ENCODE data around the gene CHRM1. TPM values are rescaled to one million over a fixed set of nuclear protein-coding genes. Genes with fewer than 3 reads are reported as not detected.

CHRM1 gene
- polyA plus RNA-seq, 2 of the 4 experiments (the other 2 are of a cell fraction), result not detected

DNA sequence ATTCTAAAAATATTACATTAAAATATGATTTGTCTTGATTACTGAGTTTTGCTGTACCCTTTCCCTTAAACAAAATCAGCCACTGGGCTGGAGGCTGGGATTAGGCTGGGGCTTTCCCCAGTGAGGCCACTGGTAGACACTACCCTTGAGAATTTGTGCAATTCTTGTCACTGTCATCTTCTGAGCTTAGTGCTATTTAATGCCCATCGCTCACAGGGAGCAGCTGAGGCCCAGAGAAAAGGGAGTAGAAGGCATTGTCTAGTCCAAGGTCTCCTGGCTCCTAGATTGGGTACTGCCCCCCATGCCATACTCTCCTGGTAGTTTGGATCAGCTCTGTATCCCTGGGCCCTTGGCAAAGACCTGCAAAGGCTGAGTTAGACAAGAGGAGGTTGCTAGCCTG lies 6.7 kb downstream of the CHRM1 start (continued):
- TF ChIP-seq REST (IDR thresholded peaks at IDR 0.05) (no peak), JUN (IDR thresholded peaks at IDR 0.05) (no peak), FOSB (CRISPR knock-in tag; IDR thresholded peaks at IDR 0.05) (no peak), EHMT2 (IDR thresholded peaks at IDR 0.05; ENCODE audit: low read depth) (no peak), RAD21 (conservative IDR thresholded peaks at IDR 0.05 in 1 of 2, IDR thresholded peaks at IDR 0.05 in 1 of 2) (no peak)

DNA sequence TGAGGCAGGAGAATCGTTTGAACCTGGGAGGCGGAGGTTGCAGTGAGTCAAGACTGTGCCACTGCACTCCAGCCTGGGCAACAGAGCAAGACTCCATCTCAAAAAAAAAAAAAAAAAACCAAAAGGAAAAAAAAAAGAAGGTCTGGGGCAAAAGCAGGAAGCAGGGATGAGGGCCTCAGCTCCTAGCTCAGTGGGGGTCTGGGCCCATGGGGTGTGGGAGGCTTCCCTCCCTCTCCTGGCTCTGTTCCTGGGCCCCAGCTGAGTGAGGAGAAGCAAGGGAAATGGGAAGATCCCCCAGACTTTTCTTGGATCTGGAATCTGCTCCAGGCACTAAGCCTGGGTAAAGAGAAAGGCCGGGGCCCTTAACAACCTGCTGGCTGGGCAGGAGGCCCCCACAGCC lies 8.9 kb downstream of the CHRM1 start:
- no peak for ATAC-seq
- no peaks in the 10 kb centered on the region for H3K4me1 ChIP-seq
- POLR2A ChIA-PET, result no interaction called here
- WGBS (ENCODE audit: missing lambda C conversion rate), result 63% methylated on average over 3 of the region's 3 CpGs
- CTCF ChIA-PET, result interaction anchor here (1.7 to 21.0 kb wide), 3 partner anchors 7 to 109 kb away, joined by 3 to 461 read pairs (median 174); partner anchors contain the start of gene CHRM1
- H3K27ac ChIP-seq, result no peak overlapping the region
- no peak for FAIRE-seq
- no peak for DNase-seq (ENCODE audit: low read depth in 1 of 2, low spot score in 1 of 2)
- no peak overlapping the region for H3K4me2 ChIP-seq
- TF ChIP-seq ZNF302 (CRISPR knock-in tag; IDR thresholded peaks at IDR 0.05), result no peak
- no peak for TF ChIP-seq PBX3 (IDR thresholded peaks at IDR 0.05)
- no peak for TF ChIP-seq PHF8 (IDR thresholded peaks at IDR 0.05; ENCODE audit: borderline replicate concordance, low read depth)
- TF ChIP-seq SREBF2 (IDR thresholded peaks at IDR 0.05), result no peak
- TF ChIP-seq, protein P1, sequence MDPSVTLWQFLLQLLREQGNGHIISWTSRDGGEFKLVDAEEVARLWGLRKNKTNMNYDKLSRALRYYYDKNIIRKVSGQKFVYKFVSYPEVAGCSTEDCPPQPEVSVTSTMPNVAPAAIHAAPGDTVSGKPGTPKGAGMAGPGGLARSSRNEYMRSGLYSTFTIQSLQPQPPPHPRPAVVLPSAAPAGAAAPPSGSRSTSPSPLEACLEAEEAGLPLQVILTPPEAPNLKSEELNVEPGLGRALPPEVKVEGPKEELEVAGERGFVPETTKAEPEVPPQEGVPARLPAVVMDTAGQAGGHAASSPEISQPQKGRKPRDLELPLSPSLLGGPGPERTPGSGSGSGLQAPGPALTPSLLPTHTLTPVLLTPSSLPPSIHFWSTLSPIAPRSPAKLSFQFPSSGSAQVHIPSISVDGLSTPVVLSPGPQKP (IDR thresholded peaks at IDR 0.05; ENCODE audit: low read depth, low read length), result no peak
- no peak for TF ChIP-seq E2F6 (IDR thresholded peaks at IDR 0.05; ENCODE audit: borderline replicate concordance, low read depth)
- no peak for TF ChIP-seq MYC (IDR thresholded peaks at IDR 0.05; ENCODE audit: borderline replicate concordance, low read length)
- TF ChIP-seq NR3C1 (IDR thresholded peaks at IDR 0.05), result no peak
- TF ChIP-seq, protein P2, sequence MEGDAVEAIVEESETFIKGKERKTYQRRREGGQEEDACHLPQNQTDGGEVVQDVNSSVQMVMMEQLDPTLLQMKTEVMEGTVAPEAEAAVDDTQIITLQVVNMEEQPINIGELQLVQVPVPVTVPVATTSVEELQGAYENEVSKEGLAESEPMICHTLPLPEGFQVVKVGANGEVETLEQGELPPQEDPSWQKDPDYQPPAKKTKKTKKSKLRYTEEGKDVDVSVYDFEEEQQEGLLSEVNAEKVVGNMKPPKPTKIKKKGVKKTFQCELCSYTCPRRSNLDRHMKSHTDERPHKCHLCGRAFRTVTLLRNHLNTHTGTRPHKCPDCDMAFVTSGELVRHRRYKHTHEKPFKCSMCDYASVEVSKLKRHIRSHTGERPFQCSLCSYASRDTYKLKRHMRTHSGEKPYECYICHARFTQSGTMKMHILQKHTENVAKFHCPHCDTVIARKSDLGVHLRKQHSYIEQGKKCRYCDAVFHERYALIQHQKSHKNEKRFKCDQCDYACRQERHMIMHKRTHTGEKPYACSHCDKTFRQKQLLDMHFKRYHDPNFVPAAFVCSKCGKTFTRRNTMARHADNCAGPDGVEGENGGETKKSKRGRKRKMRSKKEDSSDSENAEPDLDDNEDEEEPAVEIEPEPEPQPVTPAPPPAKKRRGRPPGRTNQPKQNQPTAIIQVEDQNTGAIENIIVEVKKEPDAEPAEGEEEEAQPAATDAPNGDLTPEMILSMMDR (IDR thresholded peaks at IDR 0.05), result no peak
- no peak for TF ChIP-seq SMC3 (IDR thresholded peaks at IDR 0.05)
- no peak for TF ChIP-seq CBX8 (IDR thresholded peaks at IDR 0.05)
- no peak for TF ChIP-seq KDM5A (IDR thresholded peaks at IDR 0.05)
- no peak for TF ChIP-seq ZFP36 (IDR thresholded peaks at IDR 0.05; ENCODE audit: borderline replicate concordance, partially characterized antibody)
- no peak for TF ChIP-seq RNF2 (IDR thresholded peaks at IDR 0.05; ENCODE audit: borderline replicate concordance, low read depth)
- TF ChIP-seq POLR2A (IDR thresholded peaks at IDR 0.05; ENCODE audit: low read length), result no peak
- TF ChIP-seq EHMT2 (IDR thresholded peaks at IDR 0.05; ENCODE audit: low read depth), result no peak
- no peak for TF ChIP-seq CBX2 (IDR thresholded peaks at IDR 0.05; ENCODE audit: borderline replicate concordance, low read depth)
- no peak overlapping the region for H3K4me3 ChIP-seq
- no peaks in the 10 kb centered on the region for H3K9me3 ChIP-seq
